ENCODE results near the gene SLC4A4. TPM values are rescaled to one million over a fixed set of nuclear protein-coding genes. Genes with fewer than 3 reads are reported as not detected.

SLC4A4 gene
- total RNA-seq, 2 donors from 2014 or later: 3.1 to 6.3 TPM

DNA sequence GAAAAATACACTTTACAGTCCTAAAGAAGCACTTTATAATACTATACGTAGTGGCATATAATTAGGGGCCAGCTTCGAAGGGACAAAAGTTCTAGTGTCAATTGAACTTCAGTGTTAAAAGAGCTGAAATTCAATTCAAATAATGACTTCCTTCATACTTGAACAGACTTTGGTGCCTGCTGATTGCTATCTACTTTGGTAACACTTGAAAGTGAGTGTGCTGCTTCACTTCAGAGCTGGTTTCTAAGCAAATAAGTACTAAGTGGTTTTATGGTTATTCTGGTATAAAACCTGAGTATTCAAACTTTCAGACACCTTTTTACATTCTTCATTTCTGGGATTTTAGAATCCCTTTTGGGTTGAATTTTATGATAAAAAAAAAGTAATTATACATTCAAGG is 107.0 kb downstream of the SLC4A4 start:
- Mint-ChIP-seq H3K27me3 (no peaks in the 10 kb centered on the region), H3K9me3 (no peaks in the 10 kb centered on the region), H3K27ac (no peak overlapping the region), H3K36me3 (no peaks in the 10 kb centered on the region), H3K4me1 (ENCODE audit: low read depth in 2 of 2) (no peaks in the 10 kb centered on the region), H3K4me3 (no peak overlapping the region)
- ATAC-seq: no peak
- DNase-seq (ENCODE audit: low spot score): no peak

DNA sequence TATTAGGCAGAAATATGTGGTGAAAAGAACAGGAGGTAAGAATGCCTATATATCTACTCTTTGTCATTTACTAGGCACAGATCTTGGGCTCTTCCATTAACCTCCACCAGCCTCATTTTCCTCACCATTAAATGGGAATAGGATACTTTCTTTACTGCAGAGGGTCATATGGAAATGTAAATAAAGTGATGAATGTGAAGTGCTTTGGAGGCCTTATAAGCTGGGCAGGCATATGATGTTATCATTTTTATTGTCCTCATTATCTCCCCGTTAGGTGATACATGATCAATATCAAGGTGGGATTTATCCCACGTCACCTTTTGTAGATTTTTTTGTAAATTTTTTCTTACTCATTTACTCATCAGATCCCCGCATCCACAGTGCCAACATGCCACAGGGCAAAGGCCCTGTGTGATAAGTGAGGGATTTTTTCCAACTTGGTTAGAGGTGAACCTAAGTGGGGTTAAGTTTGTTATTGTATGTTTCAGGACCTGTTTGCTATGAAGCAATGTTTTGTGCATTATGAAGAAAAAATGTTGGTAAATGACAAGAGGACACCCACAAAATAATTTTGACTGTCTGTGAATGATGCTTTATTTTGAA is 107.8 kb downstream of the SLC4A4 start:
- DNase-seq (ENCODE audit: low spot score): no peak
- no peaks in the 10 kb centered on the region for H3K27me3 Mint-ChIP-seq
- ATAC-seq: no peak
- no peak overlapping the region for H3K4me3 Mint-ChIP-seq
- no peaks in the 10 kb centered on the region for H3K9me3 Mint-ChIP-seq
- no peaks in the 10 kb centered on the region for H3K4me1 Mint-ChIP-seq (ENCODE audit: low read depth in 2 of 2)
- H3K36me3 Mint-ChIP-seq: no peaks in the 10 kb centered on the region
- H3K27ac Mint-ChIP-seq: no peak overlapping the region

DNA sequence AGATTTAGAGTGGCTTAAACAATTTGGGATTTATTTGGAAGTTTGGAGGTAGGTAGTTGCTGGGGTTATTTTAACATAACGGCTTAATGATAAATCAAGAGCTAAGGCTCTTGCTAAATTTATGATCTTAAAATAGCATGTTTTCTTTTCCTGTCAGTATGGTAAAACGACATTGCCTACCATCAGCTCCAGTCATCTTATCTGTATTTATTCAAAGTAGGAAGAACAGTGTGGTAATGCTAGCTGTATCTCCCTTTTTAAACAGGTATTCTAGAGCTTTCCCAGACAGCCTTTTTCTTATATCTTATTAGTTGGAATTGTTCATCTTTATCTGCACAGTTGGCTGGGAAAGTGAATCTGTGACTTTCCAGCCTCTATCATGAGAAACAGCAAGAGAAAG is 110.2 kb downstream of the SLC4A4 start:
- H3K27ac Mint-ChIP-seq: no peak overlapping the region
- no peaks in the 10 kb centered on the region for H3K36me3 Mint-ChIP-seq
- no peaks in the 10 kb centered on the region for H3K9me3 Mint-ChIP-seq
- DNase-seq (ENCODE audit: low spot score): no peak
- no peak overlapping the region for H3K4me3 Mint-ChIP-seq
- ATAC-seq: no peak
- no peaks in the 10 kb centered on the region for H3K27me3 Mint-ChIP-seq
- H3K4me1 Mint-ChIP-seq (ENCODE audit: low read depth in 2 of 2): no peaks in the 10 kb centered on the region

DNA sequence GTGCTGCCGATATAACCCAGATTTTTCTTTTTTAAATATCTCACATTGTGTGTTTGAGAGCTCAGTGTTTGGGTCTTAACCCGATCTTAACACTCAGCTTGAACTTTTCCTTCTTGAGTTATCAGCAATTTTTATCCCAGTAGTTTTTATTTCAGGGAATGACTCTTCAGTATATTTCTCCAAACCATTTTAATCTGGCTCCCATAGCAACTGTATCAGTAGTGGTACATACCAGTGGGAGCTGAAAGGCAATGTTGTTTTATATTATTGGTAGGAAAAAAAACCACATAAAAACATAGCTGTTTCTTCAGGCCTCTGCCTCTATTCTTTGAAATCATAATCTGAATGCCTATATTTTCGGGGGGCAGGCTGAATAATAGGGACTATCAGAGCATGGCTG is 111.1 kb downstream of the SLC4A4 start:
- no peak for DNase-seq (ENCODE audit: low spot score)
- no peak overlapping the region for H3K4me3 Mint-ChIP-seq
- H3K27ac Mint-ChIP-seq: no peak overlapping the region
- ATAC-seq: no peak
- H3K27me3 Mint-ChIP-seq: no peaks in the 10 kb centered on the region
- H3K4me1 Mint-ChIP-seq (ENCODE audit: low read depth in 2 of 2): no peaks in the 10 kb centered on the region
- H3K36me3 Mint-ChIP-seq: no peaks in the 10 kb centered on the region
- no peaks in the 10 kb centered on the region for H3K9me3 Mint-ChIP-seq

DNA sequence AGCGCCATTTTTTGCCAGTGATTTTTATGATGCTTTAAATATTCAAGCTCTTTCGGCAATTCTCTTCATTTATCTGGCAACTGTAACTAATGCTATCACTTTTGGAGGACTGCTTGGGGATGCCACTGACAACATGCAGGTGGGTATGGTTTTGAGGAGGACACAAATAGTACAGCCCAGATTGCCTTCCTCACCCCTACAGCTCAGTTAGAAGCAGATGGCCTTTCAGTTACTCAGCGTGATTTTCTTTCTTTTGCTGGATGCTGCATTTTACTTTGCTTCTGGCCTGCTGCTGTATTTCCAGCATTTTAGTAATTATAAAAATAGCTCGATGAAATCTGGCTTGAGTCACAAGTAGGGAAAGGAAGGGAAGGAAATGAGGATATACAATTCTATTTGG is 114.7 kb downstream of the SLC4A4 start:
- Mint-ChIP-seq H3K4me3 (no peak overlapping the region), H3K9me3 (no peaks in the 10 kb centered on the region), H3K36me3 (no peaks in the 10 kb centered on the region), H3K27ac (no peak overlapping the region), H3K27me3 (no peaks in the 10 kb centered on the region), H3K4me1 (ENCODE audit: low read depth in 2 of 2) (no peaks in the 10 kb centered on the region)
- DNase-seq (ENCODE audit: low spot score) (no peak), ATAC-seq (no peak)

DNA sequence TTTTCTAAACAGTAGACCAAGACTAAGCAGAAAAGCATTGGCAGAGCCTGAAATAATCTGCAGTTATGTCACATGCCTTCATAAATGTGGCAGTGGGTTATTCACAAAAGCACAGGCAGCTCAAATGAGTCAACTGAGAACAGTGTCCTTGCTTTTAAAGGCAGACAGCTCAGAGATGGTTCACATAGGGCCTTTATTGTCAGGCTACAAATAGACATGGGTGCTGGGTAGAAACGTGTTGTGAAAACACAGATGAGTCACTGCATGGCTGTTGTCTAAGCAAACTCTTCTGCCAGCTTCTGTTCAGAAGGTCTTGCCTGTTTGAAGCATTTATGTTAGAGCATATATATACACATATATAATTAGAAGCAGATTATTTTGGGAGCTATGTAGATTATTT is 118.0 kb downstream of the SLC4A4 start:
- Mint-ChIP-seq H3K4me1 (ENCODE audit: low read depth in 2 of 2) (no peaks in the 10 kb centered on the region), H3K9me3 (no peaks in the 10 kb centered on the region), H3K27ac (no peak overlapping the region), H3K4me3 (no peak overlapping the region), H3K36me3 (no peaks in the 10 kb centered on the region), H3K27me3 (no peaks in the 10 kb centered on the region)
- ATAC-seq (no peak), DNase-seq (ENCODE audit: low spot score) (no peak)

DNA sequence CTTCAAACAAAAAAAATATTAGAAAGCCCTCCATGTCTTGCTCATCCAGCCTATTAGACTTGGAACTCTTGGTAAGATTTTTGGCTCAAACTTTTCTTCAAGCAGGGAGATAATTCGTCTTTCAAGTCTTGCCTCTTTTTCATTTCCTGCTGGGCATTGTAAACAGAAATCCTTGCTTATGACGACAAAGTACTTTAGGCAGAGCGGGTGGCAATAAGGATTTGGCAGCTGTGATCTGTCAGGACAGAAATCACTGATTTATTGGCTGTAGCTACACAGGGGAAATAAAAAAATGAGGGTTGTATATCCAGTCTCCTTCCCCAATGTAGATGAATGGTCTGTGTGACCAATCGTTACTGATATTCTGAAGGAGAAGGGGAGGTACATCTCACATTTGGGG is 121.6 kb downstream of the SLC4A4 start:
- Mint-ChIP-seq H3K4me1 (ENCODE audit: low read depth in 2 of 2) (no peaks in the 10 kb centered on the region), H3K9me3 (no peaks in the 10 kb centered on the region)

DNA sequence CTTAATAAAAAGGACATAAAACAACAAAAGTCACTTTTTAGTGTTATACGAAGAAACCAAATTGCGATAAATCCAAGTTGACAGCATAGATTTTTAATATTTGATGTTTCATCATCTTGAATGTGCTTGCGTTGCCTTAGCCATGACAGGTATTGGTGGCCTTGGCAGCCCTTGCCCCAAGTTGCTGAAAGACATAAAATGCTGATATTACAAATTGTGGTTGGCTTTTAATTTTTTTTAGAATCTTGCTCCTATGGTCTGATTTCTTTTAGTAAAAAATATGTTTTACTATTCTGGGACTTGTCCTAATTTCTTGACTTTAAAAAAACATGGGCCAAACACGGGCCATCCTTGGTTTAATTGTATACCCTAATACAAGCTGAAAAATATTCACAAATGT is 122.6 kb downstream of the SLC4A4 start:
- no peak overlapping the region for H3K27ac Mint-ChIP-seq
- no peak overlapping the region for H3K4me3 Mint-ChIP-seq
- H3K9me3 Mint-ChIP-seq: no peaks in the 10 kb centered on the region
- ATAC-seq: no peak
- no peak for DNase-seq (ENCODE audit: low spot score)
- no peaks in the 10 kb centered on the region for H3K4me1 Mint-ChIP-seq (ENCODE audit: low read depth in 2 of 2)
- H3K27me3 Mint-ChIP-seq: no peaks in the 10 kb centered on the region
- H3K36me3 Mint-ChIP-seq: no peaks in the 10 kb centered on the region

More for the DNA sequence above, 121.6 kb downstream of the SLC4A4 start:
- no peak for ATAC-seq
- H3K36me3 Mint-ChIP-seq: no peaks in the 10 kb centered on the region
- DNase-seq (ENCODE audit: low spot score): no peak
- H3K27me3 Mint-ChIP-seq: no peaks in the 10 kb centered on the region
- H3K27ac Mint-ChIP-seq: no peak overlapping the region
- H3K4me3 Mint-ChIP-seq: no peak overlapping the region

DNA sequence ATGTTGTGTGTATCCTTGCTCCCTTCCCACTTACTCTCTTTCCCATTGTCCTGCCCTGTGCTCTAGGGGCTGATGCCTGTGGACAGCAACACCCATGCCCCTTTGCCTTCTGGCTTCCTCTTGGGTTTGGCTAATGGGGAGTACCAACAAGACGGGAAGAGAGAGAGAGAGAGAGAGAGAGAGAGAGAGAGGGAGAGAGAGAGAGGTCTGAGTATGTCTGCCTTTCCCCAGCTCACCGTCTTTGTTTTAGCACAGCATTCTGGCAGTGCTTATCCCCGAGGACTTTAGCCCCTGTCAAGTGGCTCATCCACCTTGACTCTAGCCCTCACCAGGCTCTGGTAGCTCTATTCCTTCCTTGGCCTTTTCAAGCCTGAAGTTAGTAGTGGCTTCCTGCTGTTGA is 128.0 kb downstream of the SLC4A4 start:
- H3K4me3 Mint-ChIP-seq: no peak overlapping the region
- no peaks in the 10 kb centered on the region for H3K36me3 Mint-ChIP-seq
- no peak for DNase-seq (ENCODE audit: low spot score)
- no peaks in the 10 kb centered on the region for H3K27me3 Mint-ChIP-seq
- H3K4me1 Mint-ChIP-seq (ENCODE audit: low read depth in 2 of 2): no peaks in the 10 kb centered on the region
- no peak for ATAC-seq
- no peak overlapping the region for H3K27ac Mint-ChIP-seq
- no peaks in the 10 kb centered on the region for H3K9me3 Mint-ChIP-seq

DNA sequence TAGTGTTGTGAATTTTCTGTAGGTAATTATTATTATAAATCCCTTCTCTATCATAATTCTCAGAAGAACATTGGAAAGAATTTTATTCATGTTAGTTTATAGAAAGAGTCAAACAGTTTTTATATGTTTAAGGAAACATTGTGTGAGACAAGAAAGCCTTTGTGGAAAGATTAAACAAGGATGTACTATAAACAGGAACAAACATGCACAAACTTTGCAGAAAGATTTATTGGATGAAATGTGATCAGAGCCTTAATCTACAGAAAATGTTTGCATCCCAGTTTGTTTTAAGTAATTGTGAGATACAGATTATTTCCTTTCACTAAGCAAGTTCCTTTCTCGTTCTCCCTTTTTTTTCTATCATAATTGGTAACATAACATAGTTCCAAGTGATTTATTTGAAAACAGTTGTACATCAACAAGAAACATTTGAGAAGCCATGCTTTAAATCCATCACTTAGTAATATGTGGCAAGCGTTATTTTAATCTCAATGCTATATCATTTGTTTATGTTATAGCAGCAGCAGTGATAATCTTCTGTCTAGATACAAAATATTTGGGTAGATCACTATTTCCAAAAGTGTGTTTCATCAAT is 129.4 kb downstream of the SLC4A4 start:
- no peak for DNase-seq (ENCODE audit: low spot score)
- no peaks in the 10 kb centered on the region for H3K9me3 Mint-ChIP-seq
- H3K27me3 Mint-ChIP-seq: no peaks in the 10 kb centered on the region
- no peak overlapping the region for H3K27ac Mint-ChIP-seq
- no peak for ATAC-seq
- no peaks in the 10 kb centered on the region for H3K36me3 Mint-ChIP-seq
- no peaks in the 10 kb centered on the region for H3K4me1 Mint-ChIP-seq (ENCODE audit: low read depth in 2 of 2)
- H3K4me3 Mint-ChIP-seq: no peak overlapping the region

DNA sequence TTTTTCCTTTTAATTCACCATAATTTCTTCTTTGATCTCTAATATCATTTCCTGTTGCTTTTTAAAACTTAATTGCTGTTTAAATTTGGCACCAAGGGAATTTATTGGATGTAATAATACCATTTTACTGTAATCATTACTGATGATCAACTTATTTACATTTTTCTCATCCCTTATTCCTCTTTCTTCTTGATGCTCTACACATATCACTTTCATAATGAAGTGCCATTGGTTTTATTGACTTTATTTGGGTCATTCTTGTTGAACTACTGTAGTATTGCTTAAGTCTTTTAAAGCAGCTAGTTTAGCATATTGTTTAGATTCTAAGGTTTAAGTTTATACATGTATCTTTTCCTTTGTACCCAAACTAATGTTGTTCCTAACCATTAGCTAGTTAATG is 130.7 kb downstream of the SLC4A4 start:
- Mint-ChIP-seq H3K4me1 (ENCODE audit: low read depth in 2 of 2) (no peaks in the 10 kb centered on the region), H3K9me3 (no peaks in the 10 kb centered on the region), H3K27me3 (no peaks in the 10 kb centered on the region), H3K36me3 (no peaks in the 10 kb centered on the region), H3K4me3 (no peak overlapping the region), H3K27ac (no peak overlapping the region)
- no peak for ATAC-seq
- DNase-seq (ENCODE audit: low spot score): no peak

DNA sequence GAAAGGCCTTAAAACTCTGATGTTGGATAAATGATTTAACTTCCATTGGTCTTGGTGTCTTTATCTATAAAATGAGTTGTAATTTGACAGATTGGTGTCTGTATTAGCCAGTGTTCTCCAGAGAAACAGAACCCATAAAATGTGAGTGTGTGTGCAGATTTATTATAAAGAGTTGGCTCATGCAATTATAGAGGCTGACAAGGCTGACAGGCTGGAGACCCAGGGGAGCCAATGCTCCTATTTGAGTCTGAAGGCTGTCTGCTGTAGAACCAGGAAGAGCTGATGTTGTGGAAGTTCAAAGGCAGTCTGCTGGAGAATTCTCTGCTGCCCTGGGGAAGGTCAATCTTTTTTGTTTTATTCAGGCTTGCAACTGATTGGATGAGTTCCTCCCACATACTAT is 131.7 kb downstream of the SLC4A4 start:
- ATAC-seq (no peak), DNase-seq (ENCODE audit: low spot score) (no peak)
- Mint-ChIP-seq H3K36me3 (no peaks in the 10 kb centered on the region), H3K4me1 (ENCODE audit: low read depth in 2 of 2) (no peaks in the 10 kb centered on the region), H3K27me3 (no peaks in the 10 kb centered on the region), H3K27ac (no peak overlapping the region), H3K4me3 (no peak overlapping the region), H3K9me3 (no peaks in the 10 kb centered on the region)

DNA sequence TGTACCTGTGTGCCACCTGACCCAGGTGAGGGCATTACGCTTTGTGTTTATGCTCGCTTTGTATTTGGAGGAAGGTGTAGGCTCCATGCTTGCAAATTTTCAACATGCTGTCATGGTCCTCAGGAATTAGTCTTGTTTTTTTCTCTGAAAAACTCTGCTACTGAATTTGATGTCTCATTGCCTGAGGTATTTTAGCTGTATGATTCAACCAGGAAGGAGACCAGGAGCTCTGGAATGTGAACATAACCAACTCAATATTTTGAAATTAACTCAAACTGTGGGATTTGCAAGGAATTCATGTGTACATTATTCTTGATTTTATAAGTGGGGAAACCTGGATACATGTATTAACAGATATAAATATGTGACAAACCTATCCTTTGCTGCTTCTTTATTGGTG is 134.1 kb downstream of the SLC4A4 start:
- no peak overlapping the region for H3K4me3 Mint-ChIP-seq
- DNase-seq (ENCODE audit: low spot score): no peak
- H3K4me1 Mint-ChIP-seq (ENCODE audit: low read depth in 2 of 2): no peaks in the 10 kb centered on the region
- H3K27ac Mint-ChIP-seq: no peak overlapping the region
- H3K9me3 Mint-ChIP-seq: no peaks in the 10 kb centered on the region
- H3K36me3 Mint-ChIP-seq: no peaks in the 10 kb centered on the region
- no peak for ATAC-seq
- no peaks in the 10 kb centered on the region for H3K27me3 Mint-ChIP-seq

DNA sequence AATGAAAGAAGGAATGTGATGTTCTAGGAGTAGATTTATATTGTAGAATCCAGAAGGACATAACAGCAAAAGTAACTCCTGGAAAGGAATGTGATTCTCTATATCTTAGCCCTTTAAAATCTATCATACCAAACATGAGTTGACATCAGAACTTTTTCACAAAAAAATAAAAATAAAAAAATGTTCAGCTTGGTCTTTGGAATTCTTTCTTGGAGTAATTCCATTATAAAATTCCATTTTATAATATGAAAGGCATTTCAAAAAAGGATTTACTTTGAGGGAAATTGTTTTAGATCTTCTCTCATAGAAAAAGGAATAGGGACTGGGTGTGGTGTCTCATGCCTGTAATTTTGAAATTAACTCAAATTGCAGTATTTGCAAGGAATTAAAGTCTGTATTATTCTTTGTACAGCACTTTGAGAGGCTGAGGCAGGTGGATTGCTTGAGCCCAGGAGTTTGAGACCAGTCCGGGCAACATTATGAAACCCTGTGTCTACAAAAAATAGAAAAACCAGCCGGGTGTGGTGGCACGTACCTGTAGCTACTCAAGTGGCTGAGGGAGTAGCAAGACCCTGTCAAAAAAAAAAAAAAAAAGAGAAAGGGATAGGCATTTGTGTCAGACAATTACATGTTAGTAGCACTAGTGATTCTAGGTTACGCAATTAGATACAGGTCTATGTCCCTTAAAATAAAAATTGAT is 134.9 kb downstream of the SLC4A4 start:
- Mint-ChIP-seq H3K9me3 (no peaks in the 10 kb centered on the region), H3K4me3 (no peak overlapping the region), H3K27ac (no peak overlapping the region), H3K4me1 (ENCODE audit: low read depth in 2 of 2) (no peaks in the 10 kb centered on the region), H3K36me3 (no peaks in the 10 kb centered on the region), H3K27me3 (no peaks in the 10 kb centered on the region)
- DNase-seq (ENCODE audit: low spot score) (no peak), ATAC-seq (no peak)

DNA sequence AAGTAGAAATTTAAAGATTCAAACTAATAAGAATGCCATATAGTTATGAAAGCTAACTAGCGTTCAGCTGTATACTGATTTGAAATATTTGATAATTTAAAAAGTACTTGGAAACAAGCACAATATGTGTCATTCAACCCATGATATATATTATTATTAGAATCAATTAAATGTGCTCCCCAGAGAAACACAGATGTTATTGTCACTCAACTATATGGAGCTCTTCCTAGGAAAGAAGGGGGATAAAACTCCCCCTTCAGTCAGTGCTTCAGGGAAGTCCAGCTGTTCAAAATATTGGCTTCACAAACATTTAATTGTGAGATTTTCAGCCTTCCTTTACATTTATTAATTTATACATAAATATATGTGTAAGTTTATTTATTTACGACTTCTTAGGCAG is 135.9 kb downstream of the SLC4A4 start:
- no peak overlapping the region for H3K4me3 Mint-ChIP-seq
- H3K36me3 Mint-ChIP-seq: no peaks in the 10 kb centered on the region
- no peak for ATAC-seq
- no peaks in the 10 kb centered on the region for H3K27me3 Mint-ChIP-seq
- DNase-seq (ENCODE audit: low spot score): no peak
- no peaks in the 10 kb centered on the region for H3K4me1 Mint-ChIP-seq (ENCODE audit: low read depth in 2 of 2)
- H3K27ac Mint-ChIP-seq: no peak overlapping the region
- H3K9me3 Mint-ChIP-seq: no peaks in the 10 kb centered on the region
